CD4-positive, alpha-beta memory T cell (primary cell): ENCODE results near the gene PLCD1. TPM values are rescaled to one million over a fixed set of nuclear protein-coding genes. Genes with fewer than 3 reads are reported as not detected.

Source experiments
- CTCF ChIA-PET: fragments of 350-600 bp; sonication (Branson Sonifier 250); formaldehyde crosslinking; loops from one replicate; lab custom pipeline; 2021; ENCODE audit warnings: inconsistent platforms; ENCODE audit not compliant: partially characterized antibody; lab: Charles Lee
- POLR2A ChIA-PET: fragments of 350-600 bp; sonication (Branson Sonifier 250); formaldehyde crosslinking; loops from one replicate; lab custom pipeline; 2021; ENCODE audit not compliant: partially characterized antibody; lab: Charles Lee
- DNase-seq, 5 donors: peaks; one replicate each; pipeline versions ENCODE4 v3.0.0 to v3.0.0-alpha.2; 2020 to 2022; ENCODE audit warnings: mixed read lengths in 1 of 5
- H3K27ac ChIP-seq: one replicate; pipeline ENCODE4 v1.7.0; 2013; ENCODE audit warnings: low read depth, low read length
- H3K27me3 ChIP-seq: 2 replicates; pipeline ENCODE4 v1.7.0; 2013; ENCODE audit warnings: mild to moderate bottlenecking, low read length, moderate library complexity; ENCODE audit not compliant: insufficient read depth
- H3K36me3 ChIP-seq: 2 replicates; pipeline ENCODE4 v1.7.0; 2013; ENCODE audit warnings: mild to moderate bottlenecking, low read length, moderate library complexity; ENCODE audit not compliant: insufficient read depth
- H3K4me1 ChIP-seq: 2 replicates; pipeline ENCODE4 v1.7.0; 2013; ENCODE audit warnings: mild to moderate bottlenecking, low read length, moderate library complexity; ENCODE audit not compliant: insufficient read depth
- H3K4me3 ChIP-seq, 2 donors: one replicate each; pipeline ENCODE4 v1.7.0; 2013; ENCODE audit warnings: low read length in 2 of 2, mild to moderate bottlenecking in 1 of 2
- H3K9me3 ChIP-seq, 2 donors: one replicate each; pipeline ENCODE4 v1.7.0; 2013; ENCODE audit warnings: low read length in 2 of 2, control low read depth in 1 of 2; ENCODE audit not compliant: control insufficient read depth in 1 of 2
- H3K27ac Mint-ChIP-seq, 7 donors: one replicate each; pipeline ENCODE4 v1.8.0; 2020 to 2021; ENCODE audit warnings: mixed read lengths in 7 of 7, mild to moderate bottlenecking in 6 of 7, inconsistent platforms in 3 of 7, moderate library complexity in 3 of 7
- H3K27me3 Mint-ChIP-seq, 2 donors: one replicate each; pipeline ENCODE4 v1.8.0; 2020 to 2021; ENCODE audit warnings: mixed read lengths in 2 of 2
- H3K36me3 Mint-ChIP-seq, 2 donors: one replicate each; pipeline ENCODE4 v1.8.0; 2020 to 2021; ENCODE audit warnings: mixed read lengths in 2 of 2, inconsistent platforms in 1 of 2, mild to moderate bottlenecking in 1 of 2
- H3K4me1 Mint-ChIP-seq, 4 donors: one replicate each; pipeline ENCODE4 v1.8.0; 2020 to 2021; ENCODE audit warnings: mixed read lengths in 4 of 4, mild to moderate bottlenecking in 1 of 4
- H3K4me3 Mint-ChIP-seq, 8 donors: one replicate each; pipeline ENCODE4 v1.8.0; 2020 to 2021; ENCODE audit warnings: mixed read lengths in 8 of 8, mild to moderate bottlenecking in 7 of 8, moderate library complexity in 6 of 8, inconsistent platforms in 3 of 8
- H3K9me3 Mint-ChIP-seq, 8 donors: one replicate each; pipeline ENCODE4 v1.8.0; 2020 to 2021; ENCODE audit warnings: mixed read lengths in 8 of 8, mild to moderate bottlenecking in 5 of 8, inconsistent platforms in 3 of 8, moderate library complexity in 1 of 8
- intact Hi-C: fragments of 100-400 bp; cut with micrococcal nuclease; formaldehyde crosslinking; loops from one replicate; pipeline ENCODE4 v1.15.1; 2023
- polyA plus RNA-seq, 2 donors: library from polyadenylated mRNA; unstranded; fragments of 300-500 nt; fragmentation: Illumina TruSeq; gene quantifications; one replicate each; pipeline ENCODE4 v1.2.3, GENCODE V29; 2021
- total RNA-seq, 2 experiments: library from RNA; stranded (reverse); gene quantifications; one replicate each; pipeline ENCODE4 v1.2.3, GENCODE V29; 2021

PLCD1 gene
- total and polyA plus RNA-seq, 4 experiments from 2014 or later = 38.4 to 93.9 (median 61.2) TPM

DNA sequence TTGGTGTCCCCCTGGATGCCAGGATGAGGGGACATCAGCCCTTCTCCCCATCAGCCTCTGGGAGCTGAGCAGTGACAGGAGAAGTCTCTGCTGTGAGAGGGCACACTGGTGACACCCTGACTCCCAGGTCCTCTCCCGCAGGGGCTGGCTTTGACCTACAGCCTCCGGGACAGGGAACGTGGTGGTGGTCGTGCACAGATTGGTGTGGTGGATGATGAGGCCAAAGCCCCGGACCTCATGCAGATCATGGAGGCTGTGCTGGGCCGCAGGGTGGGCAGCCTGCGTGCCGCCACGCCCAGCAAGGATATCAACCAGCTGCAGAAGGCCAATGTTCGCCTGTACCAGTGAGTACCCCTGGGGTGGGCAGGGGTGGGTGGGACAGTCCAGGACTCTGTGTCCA, 32.1 kb downstream of the PLCD1 start:
- Histone ChIP-seq H3K4me1 (peaks cover 60% of the 10 kb centered on the region), H3K27ac (no peak overlapping the region), H3K36me3 (peaks cover 15% of the 10 kb centered on the region), H3K9me3 (no peaks in the 10 kb centered on the region), H3K27me3 (no peaks in the 10 kb centered on the region), H3K4me3 (no peak overlapping the region)
- peak overlapping the region in 2 of 8 donors; percentile 29 to 90 for H3K4me3 Mint-ChIP-seq
- ChIA-PET POLR2A (interaction anchor here (0.8 to 2.9 kb wide), 4 partner anchors 12 to 140 kb away, joined by 3 to 14 read pairs (median 5); partner anchors contain the start of gene ACAA1), CTCF (interaction anchor here (0.9 to 3.2 kb wide), 13 partner anchors 9 to 524 kb away, joined by 3 to 12 read pairs (median 5); partner anchors contain the start of gene OXSR1)
- DNase-seq = peak in 1 of 5 donors; percentile 25
- peaks cover 53 to 78% (median 63%) of the 10 kb centered on the region in 4 donors for H3K4me1 Mint-ChIP-seq
- no peaks in the 10 kb centered on the region for H3K9me3 Mint-ChIP-seq
- peak overlapping the region in 4 of 7 donors; percentile 87 to 97 (median 93) for H3K27ac Mint-ChIP-seq
- intact Hi-C loops = no loop called here
- peaks cover 20 to 46% of the 10 kb centered on the region in 2 donors for H3K36me3 Mint-ChIP-seq
- H3K27me3 Mint-ChIP-seq = no peaks in the 10 kb centered on the region

DNA sequence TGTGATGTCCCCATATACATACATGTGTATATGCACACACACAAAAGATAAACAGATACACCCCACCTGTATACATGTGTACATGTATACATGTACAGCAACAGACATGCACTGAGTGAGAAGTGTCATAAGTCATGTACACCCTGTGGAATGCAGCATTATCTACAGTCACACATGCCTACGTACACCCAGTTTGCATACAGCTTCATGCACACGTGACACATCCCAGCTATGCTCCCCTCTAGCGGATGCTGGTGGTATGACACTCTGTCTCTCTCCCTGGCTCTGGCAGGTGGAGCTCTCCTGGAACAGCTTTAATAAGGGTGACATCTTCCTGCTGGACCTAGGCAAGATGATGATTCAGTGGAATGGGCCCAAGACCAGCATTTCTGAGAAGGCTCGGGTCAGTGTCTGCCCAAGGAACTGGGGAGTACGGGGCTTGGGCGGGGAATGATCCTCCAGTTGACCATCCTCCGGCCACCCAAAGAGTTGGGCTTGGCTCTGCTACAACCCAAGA, 32.6 kb downstream of the PLCD1 start:
- peak overlapping the region; percentile 45 to 97 (median 68) for H3K4me3 Mint-ChIP-seq
- CTCF ChIA-PET = interaction anchor here (0.9 to 3.2 kb wide), 13 partner anchors 9 to 525 kb away, joined by 3 to 12 read pairs (median 5); partner anchors contain the start of gene OXSR1
- no peaks in the 10 kb centered on the region for H3K27me3 Mint-ChIP-seq
- intact Hi-C loops = no loop called here
- H3K4me3 ChIP-seq = no peak overlapping the region
- H3K36me3 Mint-ChIP-seq = peaks cover 20 to 43% of the 10 kb centered on the region in 2 donors
- DNase-seq = peak; percentile 80 to 85 (median 82)
- POLR2A ChIA-PET = interaction anchor here (0.8 to 2.9 kb wide), 5 partner anchors 12 to 140 kb away, joined by 3 to 14 read pairs (median 3); partner anchors contain the start of gene ACAA1
- no peaks in the 10 kb centered on the region for H3K9me3 ChIP-seq
- peak overlapping the region; percentile 87 to 98 (median 96) for H3K27ac Mint-ChIP-seq
- peaks cover 53 to 78% (median 63%) of the 10 kb centered on the region in 4 donors for H3K4me1 Mint-ChIP-seq
- peaks cover 10% of the 10 kb centered on the region for H3K36me3 ChIP-seq
- peak overlapping the region; percentile 29 for H3K27ac ChIP-seq
- peaks cover 60% of the 10 kb centered on the region for H3K4me1 ChIP-seq
- no peaks in the 10 kb centered on the region for H3K27me3 ChIP-seq
- no peaks in the 10 kb centered on the region for H3K9me3 Mint-ChIP-seq

DNA sequence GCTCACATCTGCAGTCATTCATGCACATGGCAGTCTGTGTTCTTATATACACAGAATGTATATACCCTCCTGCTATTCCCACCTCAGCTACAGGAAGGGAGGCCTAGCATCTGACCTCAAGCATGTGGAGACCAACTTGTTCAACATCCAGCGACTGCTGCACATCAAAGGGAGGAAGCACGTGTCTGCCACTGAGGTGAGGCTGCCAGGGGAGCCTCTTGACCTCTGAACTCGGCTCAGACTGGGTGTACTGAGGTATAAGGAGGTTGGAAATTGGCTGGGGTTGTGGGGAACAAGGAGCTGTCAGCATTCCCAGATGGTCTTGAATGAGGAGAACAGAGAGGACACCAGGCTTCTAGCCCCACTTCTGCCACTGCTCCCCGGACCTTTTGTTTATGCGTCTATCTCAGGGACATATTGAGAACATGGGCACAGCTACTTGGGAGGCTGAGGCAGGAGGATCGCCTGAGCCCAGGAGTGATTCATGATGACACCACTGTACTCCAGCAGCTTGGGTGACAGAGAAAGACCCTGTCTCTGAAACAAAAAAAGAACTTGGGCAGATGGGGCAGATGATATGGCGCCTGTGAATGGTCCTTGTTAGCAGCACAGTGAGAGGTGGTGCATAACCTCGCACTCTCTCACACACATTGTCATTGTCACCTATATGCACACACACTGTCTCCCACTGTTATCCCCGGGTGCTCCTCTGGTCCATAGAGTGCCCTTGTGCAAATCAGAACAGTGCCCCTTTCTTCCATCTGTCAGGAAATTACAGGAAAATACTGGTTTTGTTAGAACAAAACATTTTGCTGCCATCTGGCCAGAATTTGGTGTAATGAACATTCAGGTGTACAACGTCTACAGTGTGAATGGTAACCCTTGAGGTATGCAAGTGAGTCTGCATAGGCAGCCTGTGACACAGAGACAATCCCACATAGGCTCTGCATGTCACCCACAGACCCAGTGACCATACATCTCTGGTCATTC, 33.5 kb downstream of the PLCD1 start:
- H3K27me3 Mint-ChIP-seq = no peaks in the 10 kb centered on the region
- peak overlapping the region; percentile 29 for H3K27ac ChIP-seq
- H3K36me3 ChIP-seq = peaks cover 3% of the 10 kb centered on the region
- intact Hi-C loops = no loop called here
- peaks cover 53 to 78% (median 63%) of the 10 kb centered on the region in 4 donors for H3K4me1 Mint-ChIP-seq
- POLR2A ChIA-PET = interaction anchor here (0.8 to 2.9 kb wide), 7 partner anchors 13 to 169 kb away, joined by 3 to 14 read pairs (median 5); partner anchors contain the start of genes ACAA1, DLEC1 and OXSR1
- peak overlapping the region; percentile 87 to 98 (median 97) for H3K27ac Mint-ChIP-seq
- H3K9me3 Mint-ChIP-seq = no peaks in the 10 kb centered on the region
- H3K4me1 ChIP-seq = peaks cover 60% of the 10 kb centered on the region
- no peaks in the 10 kb centered on the region for H3K27me3 ChIP-seq
- peak; percentile 27 to 55 (median 37) for DNase-seq
- peak overlapping the region; percentile 69 to 98 (median 96) for H3K4me3 Mint-ChIP-seq
- H3K36me3 Mint-ChIP-seq = peaks cover 20 to 41% of the 10 kb centered on the region in 2 donors
- no peaks in the 10 kb centered on the region for H3K9me3 ChIP-seq
- no peak overlapping the region for H3K4me3 ChIP-seq
- CTCF ChIA-PET = interaction anchor here (0.9 to 3.2 kb wide), 12 partner anchors 8 to 526 kb away, joined by 3 to 12 read pairs (median 5); partner anchors contain the start of gene OXSR1

DNA sequence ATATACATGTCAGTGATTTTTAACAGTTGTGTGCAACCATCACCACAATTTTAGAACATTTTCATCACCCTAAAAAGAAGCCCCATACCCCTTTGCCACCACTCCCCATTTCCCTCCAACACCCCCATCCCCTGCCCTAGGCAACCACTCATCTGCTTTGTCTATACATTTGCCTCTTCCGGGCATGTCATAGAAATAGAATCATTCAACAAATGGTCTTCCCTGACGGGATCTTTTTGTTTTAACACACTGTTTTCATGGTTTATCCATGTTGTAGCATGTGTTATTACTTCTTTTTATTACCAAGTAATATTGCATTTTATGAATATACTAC, 34.8 kb downstream of the PLCD1 start:
- Histone ChIP-seq H3K9me3 (no peaks in the 10 kb centered on the region), H3K36me3 (peaks cover 3% of the 10 kb centered on the region), H3K4me1 (peaks cover 59% of the 10 kb centered on the region), H3K27ac (peak overlapping the region; percentile 84), H3K27me3 (no peaks in the 10 kb centered on the region), H3K4me3 (peak overlapping the region; percentile 71 to 80)
- intact Hi-C loops = loop anchor here (1.0 kb wide), 1 partner anchor 142 kb away; no protein-coding TSS in a partner anchor
- peak overlapping the region; percentile 87 to 98 (median 97) for H3K27ac Mint-ChIP-seq
- no peaks in the 10 kb centered on the region for H3K9me3 Mint-ChIP-seq
- H3K4me1 Mint-ChIP-seq = peaks cover 52 to 70% (median 62%) of the 10 kb centered on the region in 4 donors
- ChIA-PET POLR2A (interaction anchor here (0.6 to 0.7 kb wide), 2 partner anchors 13 to 45 kb away, joined by 3 to 4 read pairs; partner anchors contain the start of gene DLEC1), CTCF (interaction anchor here (0.7 to 1.1 kb wide), 4 partner anchors 9 to 21 kb away, joined by 3 to 6 read pairs (median 4); no protein-coding TSS in a partner anchor)
- no peaks in the 10 kb centered on the region for H3K27me3 Mint-ChIP-seq
- peak overlapping the region; percentile 90 to 98 (median 97) for H3K4me3 Mint-ChIP-seq
- no peak for DNase-seq
- H3K36me3 Mint-ChIP-seq = peaks cover 18 to 32% of the 10 kb centered on the region in 2 donors

DNA sequence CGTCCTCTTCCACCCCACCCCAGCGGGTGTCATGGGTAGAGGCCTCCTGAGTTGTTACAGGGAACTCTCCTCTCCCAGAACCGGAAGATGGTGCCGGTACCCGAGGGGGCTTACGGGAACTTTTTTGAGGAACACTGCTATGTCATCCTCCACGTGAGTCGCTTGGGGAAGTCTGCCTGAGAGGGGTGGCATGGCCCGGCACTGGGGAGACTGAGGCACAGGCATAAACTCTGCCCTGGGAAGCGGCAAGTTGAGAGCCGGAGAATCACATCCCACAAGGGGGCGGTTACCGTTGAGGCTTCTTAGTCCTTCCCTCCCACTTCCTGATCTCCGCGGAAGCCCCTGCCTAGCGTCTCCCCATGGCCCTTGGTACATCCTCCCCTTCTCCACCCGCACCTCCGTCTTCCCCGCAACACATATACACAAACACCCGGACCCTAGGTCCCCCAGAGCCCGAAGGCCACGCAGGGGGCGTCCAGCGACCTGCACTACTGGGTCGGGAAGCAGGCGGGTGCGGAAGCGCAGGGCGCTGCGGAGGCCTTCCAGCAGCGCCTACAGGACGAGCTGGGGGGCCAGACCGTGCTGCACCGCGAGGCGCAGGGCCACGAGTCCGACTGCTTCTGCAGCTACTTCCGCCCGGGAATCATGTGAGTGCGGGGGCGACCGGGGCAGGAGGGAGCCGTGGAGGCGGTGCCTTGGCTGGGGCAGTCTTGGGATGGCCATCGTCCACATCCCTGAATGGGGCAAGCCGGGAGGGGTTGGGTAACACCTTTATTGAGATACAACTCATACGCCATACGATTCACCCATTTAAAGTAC, 35.4 kb downstream of the PLCD1 start:
- DNase-seq = peak; percentile 47 to 66 (median 56)
- Histone ChIP-seq H3K36me3 (peaks cover 3% of the 10 kb centered on the region), H3K27ac (peak overlapping the region; percentile 84), H3K9me3 (no peaks in the 10 kb centered on the region), H3K4me3 (peak overlapping the region; percentile 71 to 80), H3K4me1 (peaks cover 53% of the 10 kb centered on the region), H3K27me3 (no peaks in the 10 kb centered on the region)
- H3K4me1 Mint-ChIP-seq = peaks cover 47 to 68% (median 58%) of the 10 kb centered on the region in 4 donors
- peaks cover 17 to 28% of the 10 kb centered on the region in 2 donors for H3K36me3 Mint-ChIP-seq
- intact Hi-C loops = loop anchor here (1.0 kb wide), 1 partner anchor 142 kb away; no protein-coding TSS in a partner anchor
- peak overlapping the region; percentile 87 to 98 (median 97) for H3K27ac Mint-ChIP-seq
- ChIA-PET POLR2A (interaction anchor here (0.6 to 0.7 kb wide), 2 partner anchors 14 to 45 kb away, joined by 3 to 4 read pairs; partner anchors contain the start of gene DLEC1), CTCF (interaction anchor here (0.7 to 1.1 kb wide), 4 partner anchors 9 to 21 kb away, joined by 3 to 6 read pairs (median 4); no protein-coding TSS in a partner anchor)
- H3K27me3 Mint-ChIP-seq = no peaks in the 10 kb centered on the region
- H3K9me3 Mint-ChIP-seq = no peaks in the 10 kb centered on the region
- peak overlapping the region; percentile 90 to 98 (median 97) for H3K4me3 Mint-ChIP-seq

DNA sequence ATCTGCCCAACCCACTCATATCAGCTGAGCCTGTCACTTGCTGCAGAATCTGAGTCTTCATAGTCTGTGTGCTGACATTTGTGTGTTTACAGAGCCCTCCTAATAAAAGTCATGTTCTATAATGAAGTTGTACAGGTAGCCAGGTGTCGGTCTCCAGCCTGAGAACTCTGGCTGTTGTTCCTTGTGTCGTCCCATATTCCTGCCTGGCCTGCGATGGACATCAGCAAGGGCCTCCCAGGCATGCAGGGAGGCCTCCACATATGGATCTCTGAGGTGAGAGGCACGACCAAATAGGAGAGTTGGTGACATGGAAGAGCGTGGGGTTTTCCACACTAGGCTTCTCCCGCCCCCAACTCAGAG, 36.0 kb downstream of the PLCD1 start:
- Histone ChIP-seq H3K27me3 (no peaks in the 10 kb centered on the region), H3K36me3 (peaks cover 3% of the 10 kb centered on the region), H3K27ac (peak overlapping the region; percentile 84), H3K4me1 (peaks cover 50% of the 10 kb centered on the region), H3K4me3 (peak overlapping the region; percentile 71 to 80), H3K9me3 (no peaks in the 10 kb centered on the region)
- DNase-seq = no peak
- ChIA-PET POLR2A (no interaction called here), CTCF (interaction anchor here (1.2 to 1.9 kb wide), 3 partner anchors 10 to 19 kb away, joined by 3 to 5 read pairs (median 4); no protein-coding TSS in a partner anchor)
- H3K9me3 Mint-ChIP-seq = no peaks in the 10 kb centered on the region
- H3K27me3 Mint-ChIP-seq = no peaks in the 10 kb centered on the region
- intact Hi-C loops = no loop called here
- peak overlapping the region; percentile 87 to 98 (median 97) for H3K27ac Mint-ChIP-seq
- peak overlapping the region; percentile 90 to 98 (median 97) for H3K4me3 Mint-ChIP-seq
- H3K36me3 Mint-ChIP-seq = peaks cover 17 to 26% of the 10 kb centered on the region in 2 donors
- H3K4me1 Mint-ChIP-seq = peaks cover 43 to 64% (median 54%) of the 10 kb centered on the region in 4 donors
